Nephron progenitor cell (in vitro differentiated cells): Measurements from ENCODE around the gene FANK1.
"Not testable (repeated sequence)": the region's sequence is repeated elsewhere in the genome, so short reads cannot be mapped to it uniquely, and the experiment has no call there.

ENCODE experiments used
- DNase-seq: peaks from one replicate; pipeline ENCODE4 v3.0.0; 2021
- H3K27ac Mint-ChIP-seq: 2 replicates; pipeline ENCODE4 v1.8.0; 2021; ENCODE audit warnings: mild to moderate bottlenecking, moderate library complexity, mixed read lengths
- H3K27me3 Mint-ChIP-seq: 2 replicates; pipeline ENCODE4 v1.8.0; 2021; ENCODE audit warnings: mild to moderate bottlenecking, low read depth, mixed read lengths; ENCODE audit not compliant: poor library complexity
- H3K36me3 Mint-ChIP-seq: 2 replicates; pipeline ENCODE4 v1.8.0; 2021; ENCODE audit warnings: low read depth, mixed read lengths
- H3K4me1 Mint-ChIP-seq: 2 replicates; pipeline ENCODE4 v1.8.0; 2021; ENCODE audit warnings: mixed read lengths
- H3K4me3 Mint-ChIP-seq: 2 replicates; pipeline ENCODE4 v1.8.0; 2021; ENCODE audit warnings: mild to moderate bottlenecking, moderate library complexity, mixed read lengths
- H3K9me3 Mint-ChIP-seq: 2 replicates; pipeline ENCODE4 v1.8.0; 2021; ENCODE audit warnings: mild to moderate bottlenecking, moderate library complexity, mixed read lengths
- TF ChIP-seq, protein P1 (sequence below): fragments of 200-600 bp; sonication (generic); IDR thresholded peaks from 2 replicates; pipeline ENCODE4 v1.5.0; 2021; ENCODE audit warnings: antibody characterized with exemption

Gene FANK1

DNA sequence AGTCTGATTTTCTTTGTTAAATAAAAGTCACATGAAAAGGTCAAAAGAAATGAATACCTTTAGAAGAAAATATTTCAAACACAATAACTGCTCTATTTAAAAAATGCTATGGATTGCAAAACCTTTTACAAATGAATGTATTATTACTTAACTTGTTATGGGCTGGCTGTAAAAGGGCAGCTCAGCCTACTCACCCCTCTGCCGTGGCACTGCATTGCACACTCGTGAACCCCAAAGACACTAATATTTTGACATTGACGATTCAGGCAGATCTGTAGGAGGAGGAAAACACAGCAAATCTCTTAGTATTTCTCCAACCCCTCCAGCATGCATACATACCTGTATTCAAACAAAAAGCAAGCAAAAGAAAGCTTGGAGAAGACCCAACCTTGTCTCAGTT is 149.5 kb downstream of the FANK1 start:
- Mint-ChIP-seq H3K36me3 (no peaks in the 10 kb centered on the region), H3K4me3 (no peak overlapping the region), H3K27ac (no peak overlapping the region), H3K4me1 (peaks cover 56% of the 10 kb centered on the region), H3K27me3 (no peaks in the 10 kb centered on the region), H3K9me3 (no peaks in the 10 kb centered on the region)
- DNase-seq = no peak
- TF ChIP-seq, protein P1, sequence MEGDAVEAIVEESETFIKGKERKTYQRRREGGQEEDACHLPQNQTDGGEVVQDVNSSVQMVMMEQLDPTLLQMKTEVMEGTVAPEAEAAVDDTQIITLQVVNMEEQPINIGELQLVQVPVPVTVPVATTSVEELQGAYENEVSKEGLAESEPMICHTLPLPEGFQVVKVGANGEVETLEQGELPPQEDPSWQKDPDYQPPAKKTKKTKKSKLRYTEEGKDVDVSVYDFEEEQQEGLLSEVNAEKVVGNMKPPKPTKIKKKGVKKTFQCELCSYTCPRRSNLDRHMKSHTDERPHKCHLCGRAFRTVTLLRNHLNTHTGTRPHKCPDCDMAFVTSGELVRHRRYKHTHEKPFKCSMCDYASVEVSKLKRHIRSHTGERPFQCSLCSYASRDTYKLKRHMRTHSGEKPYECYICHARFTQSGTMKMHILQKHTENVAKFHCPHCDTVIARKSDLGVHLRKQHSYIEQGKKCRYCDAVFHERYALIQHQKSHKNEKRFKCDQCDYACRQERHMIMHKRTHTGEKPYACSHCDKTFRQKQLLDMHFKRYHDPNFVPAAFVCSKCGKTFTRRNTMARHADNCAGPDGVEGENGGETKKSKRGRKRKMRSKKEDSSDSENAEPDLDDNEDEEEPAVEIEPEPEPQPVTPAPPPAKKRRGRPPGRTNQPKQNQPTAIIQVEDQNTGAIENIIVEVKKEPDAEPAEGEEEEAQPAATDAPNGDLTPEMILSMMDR = no peak

DNA sequence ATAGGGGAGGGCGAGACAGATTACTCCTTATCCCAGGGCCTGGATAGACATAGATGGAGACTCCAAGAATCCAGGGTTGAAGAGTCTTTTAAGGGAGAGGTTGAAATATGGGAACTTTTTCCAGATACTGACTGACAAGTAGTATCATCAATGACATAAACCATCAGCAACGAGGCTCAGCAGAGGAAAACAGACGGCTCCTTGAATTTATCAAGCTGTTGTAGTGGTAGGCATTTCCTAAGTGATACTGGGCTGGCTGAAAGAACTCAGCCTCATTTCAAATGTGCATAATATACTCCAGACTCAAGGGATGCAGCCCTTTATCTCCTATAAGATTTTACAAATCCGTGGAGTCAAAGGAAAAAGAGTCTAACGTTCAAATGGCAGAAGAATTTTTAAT is 150.5 kb downstream of the FANK1 start:
- Mint-ChIP-seq H3K27me3 (no peaks in the 10 kb centered on the region), H3K36me3 (no peaks in the 10 kb centered on the region), H3K27ac (no peak overlapping the region), H3K4me1 (peaks cover 50% of the 10 kb centered on the region), H3K4me3 (no peak overlapping the region), H3K9me3 (no peaks in the 10 kb centered on the region)
- no peak for DNase-seq
- TF ChIP-seq, protein P1 = no peak

DNA sequence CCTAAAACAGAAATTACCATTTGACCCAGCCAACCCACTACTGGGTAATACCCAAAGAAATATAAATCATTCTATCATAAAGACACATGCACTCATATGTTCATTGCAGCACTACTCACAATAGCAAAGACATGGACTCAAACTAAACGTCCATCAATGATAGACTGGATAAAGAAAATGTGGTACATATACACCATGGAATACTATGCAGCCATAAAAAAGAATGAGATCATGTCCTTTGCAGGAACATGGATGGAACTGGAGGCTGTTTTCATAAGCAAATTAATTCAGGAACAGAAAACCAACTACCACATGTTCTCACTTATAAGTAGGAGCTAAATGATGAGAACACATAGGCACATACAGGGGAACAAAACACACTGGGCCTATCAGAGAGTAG is 151.4 kb downstream of the FANK1 start:
- not testable (repeated sequence) for H3K27ac Mint-ChIP-seq, H3K36me3 Mint-ChIP-seq, DNase-seq, H3K9me3 Mint-ChIP-seq, H3K4me3 Mint-ChIP-seq, H3K27me3 Mint-ChIP-seq
- H3K4me1 Mint-ChIP-seq = peaks cover 45% of the 10 kb centered on the region

DNA sequence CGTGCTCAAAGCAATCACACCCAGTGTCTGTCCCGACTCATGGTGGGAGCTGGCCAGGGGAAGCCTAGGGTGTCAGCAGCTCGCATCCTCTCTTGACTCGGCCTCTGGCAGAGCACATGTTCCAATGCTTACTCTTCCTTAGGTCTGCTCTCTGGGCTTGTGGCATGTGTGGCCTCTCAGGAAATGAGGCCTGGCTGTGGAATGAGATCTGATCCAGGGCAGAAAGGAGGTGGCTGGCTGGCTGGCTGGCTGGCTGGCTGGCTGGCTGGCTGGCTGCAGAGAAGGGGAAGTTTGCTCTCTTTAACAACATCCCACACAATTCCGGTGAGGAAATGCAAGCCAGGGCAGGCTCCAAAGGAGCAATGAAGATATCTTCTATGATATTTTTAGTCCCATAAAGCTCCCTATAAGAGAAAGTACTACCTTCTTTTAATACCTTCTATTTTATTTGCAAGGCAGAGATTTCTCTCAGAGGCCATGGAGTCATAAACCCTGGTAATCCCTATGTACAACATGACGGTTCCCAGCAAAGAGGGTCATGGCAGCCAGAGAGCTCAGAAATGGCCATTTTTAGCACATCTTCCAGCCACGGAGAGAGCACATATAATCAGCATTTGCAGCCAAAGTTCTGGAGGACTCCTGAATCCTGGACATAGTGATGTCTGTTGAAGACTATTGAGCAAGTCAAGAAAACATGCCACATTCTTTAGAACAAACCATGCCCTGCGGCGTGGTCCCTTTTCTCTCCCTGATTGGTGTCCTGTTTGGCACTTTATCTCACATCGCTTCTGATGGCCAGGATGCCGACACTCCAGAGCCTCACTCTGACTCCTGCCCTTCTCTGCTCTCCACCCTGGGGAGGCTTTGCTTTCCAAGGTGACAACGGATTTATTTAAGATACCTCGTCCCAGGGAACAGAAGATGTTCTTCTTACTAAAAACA is 153.7 kb downstream of the FANK1 start:
- Mint-ChIP-seq H3K27ac (peak overlapping the region; percentile 91), H3K4me3 (no peak overlapping the region)
- TF ChIP-seq, protein P1 = no peak

DNA sequence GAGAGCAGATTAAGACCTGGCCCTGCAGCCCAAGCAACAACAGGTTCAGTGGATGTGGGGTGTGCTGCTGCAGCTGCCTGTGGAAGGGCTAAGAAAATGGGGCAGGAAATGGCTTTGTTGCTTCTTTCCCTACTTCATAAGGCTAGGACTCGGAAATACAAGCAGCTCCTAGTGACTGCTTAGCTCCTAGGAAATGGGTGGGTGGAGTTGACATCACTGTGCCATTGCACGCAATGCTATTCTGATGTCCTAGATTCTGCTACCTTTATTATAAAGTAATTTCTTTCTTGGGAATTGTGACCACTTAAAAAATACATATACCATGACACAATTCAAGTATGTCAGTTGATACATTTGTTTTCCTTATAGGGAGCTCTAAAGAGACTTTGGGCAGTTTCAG is 155.8 kb downstream of the FANK1 start:
- peak overlapping the region; percentile 16 for H3K27ac Mint-ChIP-seq
- DNase-seq = no peak
- no peaks in the 10 kb centered on the region for H3K9me3 Mint-ChIP-seq
- peaks cover 33% of the 10 kb centered on the region for H3K4me1 Mint-ChIP-seq
- H3K36me3 Mint-ChIP-seq = no peaks in the 10 kb centered on the region
- H3K4me3 Mint-ChIP-seq = no peak overlapping the region
- peaks cover 11% of the 10 kb centered on the region for H3K27me3 Mint-ChIP-seq
- TF ChIP-seq, protein P1 = no peak

More for the DNA sequence above, 153.7 kb downstream of the FANK1 start:
- H3K36me3 Mint-ChIP-seq = no peaks in the 10 kb centered on the region
- H3K9me3 Mint-ChIP-seq = no peaks in the 10 kb centered on the region
- H3K4me1 Mint-ChIP-seq = peaks cover 29% of the 10 kb centered on the region
- peaks cover 11% of the 10 kb centered on the region for H3K27me3 Mint-ChIP-seq
- DNase-seq = no peak

DNA sequence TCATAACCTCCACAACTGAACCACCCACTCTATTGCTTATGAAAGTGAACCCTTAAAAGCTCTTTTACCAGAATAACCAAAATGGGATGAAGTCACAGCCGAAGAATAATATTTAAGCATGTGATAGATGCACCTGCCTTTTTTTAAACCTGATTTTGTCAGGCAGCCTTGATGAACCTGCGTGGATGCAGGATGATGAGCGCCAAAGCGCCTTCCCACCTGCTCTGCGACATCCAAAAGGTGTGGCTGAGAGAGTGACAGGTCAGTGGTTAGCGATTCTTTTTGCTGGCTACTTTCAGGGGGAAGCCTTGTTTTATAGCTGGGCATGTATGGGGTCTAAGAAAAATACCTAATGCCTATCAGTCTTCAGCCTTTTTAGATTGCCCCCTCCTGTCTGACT is 157.8 kb downstream of the FANK1 start:
- TF ChIP-seq, protein P1 = no peak
- Mint-ChIP-seq H3K27me3 (peaks cover 11% of the 10 kb centered on the region), H3K4me3 (no peak overlapping the region), H3K4me1 (peaks cover 52% of the 10 kb centered on the region), H3K9me3 (no peaks in the 10 kb centered on the region), H3K27ac (no peak overlapping the region), H3K36me3 (no peaks in the 10 kb centered on the region)
- DNase-seq = no peak
